Fibroblast of skin of scalp (primary cell): ENCODE data around the gene FEM1B.

Experiments
- DNase-seq: peaks from one replicate; pipeline ENCODE4 v3.0.0-alpha.2; 2013

FEM1B gene

GRCh38 chr15:68326711-68327354 lies 49.3 kb downstream of the FEM1B start:
- DNase-seq = no peak

- DNase-seq = no peak
Measured at GRCh38 chr15:68328443-68328842, 50.9 kb downstream of the FEM1B start.

GRCh38 chr15:68328964-68329363 lies 51.4 kb downstream of the FEM1B start:
- no peak for DNase-seq

- no peak for DNase-seq
Measured at GRCh38 chr15:68330416-68330815, 52.9 kb downstream of the FEM1B start.

GRCh38 chr15:68330901-68331300 lies 53.4 kb downstream of the FEM1B start:
- DNase-seq = no peak

GRCh38 chr15:68332266-68332665 lies 54.7 kb downstream of the FEM1B start:
- no peak for DNase-seq

DNA sequence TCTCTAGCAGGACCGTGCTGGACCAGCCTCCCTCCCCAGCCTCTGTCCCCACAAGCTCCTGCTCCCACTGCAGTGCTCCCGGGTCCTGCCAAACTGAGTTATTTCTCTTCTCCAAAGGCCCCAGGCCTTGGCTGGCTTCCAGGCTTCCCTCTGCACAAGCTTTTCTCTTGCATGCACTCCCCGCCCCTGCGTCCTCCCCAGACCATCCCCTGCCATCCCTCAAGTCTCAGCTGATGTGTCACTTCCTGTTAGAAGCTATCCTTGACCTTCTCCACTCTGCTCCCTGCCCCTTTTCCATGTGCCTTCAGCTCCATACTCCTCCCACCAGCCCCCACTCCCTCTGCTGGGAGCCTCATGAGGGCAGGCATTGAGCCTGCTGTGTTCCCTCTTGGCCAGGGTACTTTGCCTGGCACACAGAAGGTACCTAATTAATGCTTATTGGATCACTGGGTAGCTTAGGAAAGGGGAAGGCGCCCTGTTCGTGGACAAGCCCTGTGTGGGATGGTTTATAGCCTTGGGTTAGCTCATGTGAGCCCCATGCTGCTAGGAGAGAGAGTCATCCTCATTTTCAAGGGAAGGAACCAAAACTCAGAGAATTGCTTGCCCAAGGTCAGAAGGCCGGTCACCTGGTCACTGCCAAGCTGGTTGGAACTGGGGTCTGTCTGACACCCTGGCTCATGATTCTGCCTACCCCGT lies 56.4 kb downstream of the FEM1B start:
- DNase-seq = peak; percentile 75

GRCh38 chr15:68334661-68335124 lies 57.1 kb downstream of the FEM1B start:
- peak; percentile 86 for DNase-seq

GRCh38 chr15:68335251-68335650 lies 57.7 kb downstream of the FEM1B start:
- peak; percentile 61 for DNase-seq

- no peak for DNase-seq
Measured at GRCh38 chr15:68335655-68336054, 58.1 kb downstream of the FEM1B start.

- DNase-seq = no peak
Measured at GRCh38 chr15:68336516-68336915, 59.0 kb downstream of the FEM1B start.

GRCh38 chr15:68337826-68338225 lies 60.3 kb downstream of the FEM1B start:
- DNase-seq = peak; percentile 40

GRCh38 chr15:68339481-68339880 lies 61.9 kb downstream of the FEM1B start:
- DNase-seq = no peak

DNA sequence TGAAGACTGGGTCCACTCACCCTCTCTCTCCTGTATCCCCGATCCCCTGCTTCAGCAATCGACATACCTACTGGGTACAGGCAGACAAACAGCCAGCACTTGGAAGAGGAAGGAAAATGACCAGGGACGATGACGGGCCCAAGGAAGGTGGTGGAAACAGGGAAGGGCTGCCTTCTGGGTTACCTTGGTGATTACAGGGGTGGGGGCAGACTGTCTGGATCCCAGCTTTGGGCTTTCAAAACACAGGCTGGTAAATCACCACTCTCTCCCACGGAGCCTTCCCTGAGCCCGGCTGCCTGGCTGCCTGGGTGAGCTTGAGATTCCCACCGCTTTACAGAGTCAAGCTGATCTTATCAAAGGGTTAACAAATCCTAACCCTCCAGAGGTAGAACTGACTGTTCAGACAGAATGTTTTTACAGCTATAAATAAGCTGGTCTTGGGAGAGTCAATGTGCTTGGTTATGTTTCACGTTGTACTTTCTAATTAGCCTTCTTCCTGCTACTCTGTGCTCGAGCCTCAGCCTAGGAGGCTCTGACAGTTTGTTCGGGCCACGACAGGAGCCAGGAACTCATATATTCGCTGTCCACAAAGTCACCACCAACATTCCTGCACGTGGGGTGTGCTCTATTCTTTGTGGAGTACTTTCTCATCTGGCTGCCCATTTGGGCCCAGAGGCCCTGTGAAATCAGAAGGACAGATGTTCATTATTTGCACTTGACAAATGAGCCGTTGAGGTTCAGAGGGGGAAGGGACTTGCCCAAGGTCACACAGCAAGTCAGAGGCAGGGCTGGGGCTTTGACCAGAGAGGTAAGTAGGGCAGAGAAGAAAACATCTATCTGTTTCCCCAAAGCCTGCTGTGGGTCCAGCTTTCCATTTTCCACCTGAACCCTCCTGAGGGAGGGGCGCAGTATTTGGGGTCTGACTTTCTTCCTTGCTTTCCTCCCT lies 63.5 kb downstream of the FEM1B start:
- no peak for DNase-seq

DNA sequence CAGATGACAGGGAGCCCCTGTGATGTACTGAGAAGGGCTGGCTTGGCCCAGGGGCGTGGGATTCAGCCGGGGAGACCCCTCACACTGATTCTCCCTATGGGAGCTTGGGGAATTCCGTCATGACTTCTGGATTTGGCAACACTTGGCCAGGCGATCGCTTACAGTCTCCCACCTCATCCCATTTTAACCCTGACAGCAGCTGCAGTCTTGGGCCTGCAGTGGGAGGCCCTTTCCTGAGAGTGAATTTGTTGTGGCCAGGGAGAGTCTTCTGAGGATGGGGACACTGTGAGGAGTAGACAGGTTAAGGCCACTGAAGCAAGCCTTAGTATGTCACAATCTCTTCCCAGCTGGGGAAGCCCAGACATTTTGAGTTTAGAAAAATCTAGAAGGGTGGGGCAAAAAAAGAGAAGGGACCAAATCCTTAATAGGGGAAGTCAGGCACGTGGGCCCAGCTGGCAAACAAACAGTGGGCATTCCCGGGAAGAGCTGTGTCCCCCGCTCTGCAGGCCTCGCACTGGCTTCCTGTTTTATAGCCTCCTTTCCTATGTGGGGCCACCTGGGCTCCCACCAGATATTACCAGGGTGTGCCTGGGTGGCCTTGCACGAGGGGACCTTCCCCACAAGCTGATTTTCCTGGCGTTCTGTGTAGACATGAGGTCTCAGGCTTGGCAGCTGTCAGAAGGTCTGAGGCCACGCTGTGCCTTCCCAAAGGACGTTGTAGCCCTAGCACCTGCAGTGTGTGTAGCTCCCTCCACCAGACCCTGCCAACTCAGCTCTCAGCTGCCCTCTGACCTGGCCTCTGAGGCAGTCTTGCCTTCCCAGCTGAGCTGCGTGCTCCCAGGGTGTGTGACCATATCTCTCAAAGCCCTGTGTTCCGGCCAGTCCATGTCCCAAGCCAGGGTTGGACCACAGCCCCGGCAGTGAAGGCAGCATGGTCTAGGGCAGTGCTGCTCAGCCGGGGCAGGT lies 64.5 kb downstream of the FEM1B start:
- no peak for DNase-seq

GRCh38 chr15:68343579-68344225 lies 66.2 kb downstream of the FEM1B start:
- DNase-seq = no peak

- no peak for DNase-seq
Measured at GRCh38 chr15:68344600-68344999, 67.1 kb downstream of the FEM1B start.
